Medulla oblongata (tissue), 1 donor: ENCODE data around the gene PLCB1.

Experiments used
- DNase-seq: peaks from one replicate; pipeline ENCODE4 v3.0.0-alpha.2; 2015; ENCODE audit errors: extremely low spot score

PLCB1 gene

GRCh38 chr20:8212286-8212685 is 80.2 kb downstream of the PLCB1 start:
- DNase-seq, result no peak

DNA sequence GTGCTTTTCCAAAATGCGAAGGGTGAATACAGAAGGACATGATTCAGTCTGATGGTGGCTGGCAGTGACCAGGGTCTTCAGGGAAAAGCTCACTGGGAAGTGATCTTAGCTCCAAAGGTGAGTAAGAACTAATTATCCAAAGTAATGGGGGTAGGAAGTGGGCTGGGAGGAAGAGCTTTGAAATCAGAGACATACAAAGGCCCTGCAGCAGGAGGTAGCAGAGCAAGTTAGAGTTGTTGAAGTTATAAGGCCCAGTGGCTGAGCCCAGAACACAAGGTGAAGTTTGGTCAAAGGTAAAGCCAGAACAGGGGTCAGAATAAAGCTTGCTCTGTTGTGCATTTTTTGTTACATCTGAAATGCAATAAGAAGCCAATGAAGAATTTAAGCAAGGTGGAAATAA is 81.2 kb downstream of the PLCB1 start:
- no peak for DNase-seq

DNA sequence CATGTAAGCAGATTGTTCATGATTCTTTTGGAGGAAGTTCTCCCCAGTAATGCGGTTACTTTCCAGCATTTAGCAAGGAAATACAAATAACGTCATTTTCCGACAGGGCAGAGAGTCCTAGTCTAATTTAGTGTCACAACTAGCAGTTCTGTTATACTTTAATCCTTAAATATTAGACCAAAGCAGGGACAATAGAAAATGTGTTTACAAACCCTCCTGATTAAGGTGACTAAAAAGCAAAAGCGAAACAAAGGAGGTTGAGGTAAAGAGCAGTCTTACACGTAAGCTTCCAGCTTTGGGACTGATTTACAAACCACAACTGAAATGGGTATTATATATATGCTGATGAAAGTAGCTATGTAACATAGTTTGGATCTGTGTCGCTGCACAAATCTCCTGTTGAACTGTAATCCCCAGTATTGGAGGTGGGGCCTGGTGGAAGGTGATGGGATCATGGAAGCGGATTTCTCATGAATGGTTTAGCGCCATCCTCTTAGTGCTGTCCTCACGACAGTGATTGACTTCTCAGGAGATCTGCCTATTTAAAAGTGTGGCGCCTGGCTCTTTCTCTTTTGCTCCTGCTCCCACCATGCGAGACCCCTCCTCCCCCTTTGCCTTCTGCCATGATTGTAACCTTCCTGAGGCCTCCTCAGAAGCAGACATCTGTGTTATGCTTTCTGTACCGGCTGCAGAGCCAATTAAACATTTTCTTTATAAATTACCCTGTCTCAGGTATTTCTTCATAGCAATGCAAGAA is 81.9 kb downstream of the PLCB1 start:
- no peak for DNase-seq

- DNase-seq, result peak; percentile 25
Observed at GRCh38 chr20:8215361-8215781, 83.3 kb downstream of the PLCB1 start.

DNA sequence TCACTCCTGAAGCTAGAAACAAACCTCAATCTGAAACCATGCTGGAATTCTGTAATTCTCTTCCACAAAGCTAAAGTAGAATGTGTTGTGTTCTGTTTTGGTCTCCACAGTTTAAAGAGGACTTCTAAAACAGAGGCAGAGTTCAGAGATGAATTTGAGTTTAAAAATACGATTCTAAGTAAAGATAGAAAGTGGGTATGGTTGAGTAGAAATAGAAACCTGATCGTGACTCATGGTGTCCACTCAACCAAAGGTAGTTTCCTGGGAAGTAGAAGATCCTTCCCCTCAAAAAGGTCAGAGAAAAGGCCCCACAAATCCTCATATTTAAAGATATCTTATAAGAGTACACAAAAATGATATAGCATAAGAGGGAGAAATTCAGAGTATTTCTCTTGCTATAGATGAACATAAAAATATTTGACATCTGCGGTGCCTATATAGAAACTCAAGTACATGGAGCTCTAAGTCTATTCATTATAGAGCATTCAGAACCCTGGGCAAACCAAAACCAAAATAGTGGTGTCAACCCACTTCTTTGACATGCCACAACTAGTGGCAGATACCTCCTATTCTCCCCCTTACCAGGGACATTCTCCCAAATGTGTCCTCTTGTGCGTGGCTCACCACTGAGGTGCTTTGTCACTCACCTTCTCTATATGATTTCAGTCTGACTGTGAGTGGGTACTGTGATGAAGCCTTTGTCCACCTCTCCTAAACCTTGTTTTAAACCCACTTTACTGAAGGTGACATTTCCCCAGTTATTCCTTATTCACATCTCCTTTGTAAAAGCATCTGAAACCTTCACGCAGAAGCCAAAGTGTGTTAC is 84.5 kb downstream of the PLCB1 start:
- DNase-seq, result no peak

GRCh38 chr20:8218861-8219260 is 86.8 kb downstream of the PLCB1 start:
- DNase-seq, result no peak

GRCh38 chr20:8219403-8219802 is 87.3 kb downstream of the PLCB1 start:
- no peak for DNase-seq

DNA sequence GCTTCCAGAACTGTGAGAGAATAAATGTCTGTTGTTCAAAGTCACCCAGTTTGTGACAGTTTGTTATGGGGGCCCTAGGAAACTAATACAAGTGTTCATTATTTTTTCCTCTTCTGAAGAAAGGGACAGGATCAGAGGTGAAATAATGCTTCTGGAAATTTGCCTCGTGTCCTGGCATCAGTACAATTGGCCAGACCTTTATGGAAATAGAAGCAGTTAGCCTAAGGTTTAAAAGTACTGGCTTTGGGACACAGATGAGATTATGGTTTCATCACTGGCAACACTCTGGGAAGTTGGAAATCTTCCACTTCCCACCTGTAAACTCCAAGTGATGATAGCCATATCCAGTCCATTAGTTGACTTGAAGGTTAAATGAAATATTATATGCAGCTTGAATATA is 88.7 kb downstream of the PLCB1 start:
- DNase-seq, result no peak

- no peak for DNase-seq
Observed at GRCh38 chr20:8221887-8222419, 89.9 kb downstream of the PLCB1 start.

GRCh38 chr20:8223091-8223870 is 91.2 kb downstream of the PLCB1 start:
- DNase-seq, result no peak

DNA sequence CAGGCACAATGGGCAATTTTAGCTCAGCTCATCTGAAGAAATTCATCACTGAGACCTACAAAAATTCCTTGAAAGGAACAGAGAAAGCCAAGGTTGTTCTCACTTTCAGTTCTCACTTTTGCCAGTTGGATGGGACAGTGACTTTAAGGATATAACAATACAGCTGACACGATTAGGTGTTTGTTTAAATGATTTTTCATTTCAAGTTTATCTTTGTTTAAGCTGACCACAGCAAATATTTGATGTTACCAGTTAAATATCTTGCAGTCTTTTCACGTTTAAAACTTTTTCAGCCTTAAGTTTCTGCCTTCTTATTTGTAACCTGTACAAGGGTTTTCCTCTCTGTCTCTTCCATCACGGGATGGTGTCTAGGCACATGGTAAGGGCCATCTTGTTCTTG is 93.6 kb downstream of the PLCB1 start:
- DNase-seq, result no peak

- DNase-seq, result no peak
Observed at GRCh38 chr20:8226106-8226505, 94.0 kb downstream of the PLCB1 start.

DNA sequence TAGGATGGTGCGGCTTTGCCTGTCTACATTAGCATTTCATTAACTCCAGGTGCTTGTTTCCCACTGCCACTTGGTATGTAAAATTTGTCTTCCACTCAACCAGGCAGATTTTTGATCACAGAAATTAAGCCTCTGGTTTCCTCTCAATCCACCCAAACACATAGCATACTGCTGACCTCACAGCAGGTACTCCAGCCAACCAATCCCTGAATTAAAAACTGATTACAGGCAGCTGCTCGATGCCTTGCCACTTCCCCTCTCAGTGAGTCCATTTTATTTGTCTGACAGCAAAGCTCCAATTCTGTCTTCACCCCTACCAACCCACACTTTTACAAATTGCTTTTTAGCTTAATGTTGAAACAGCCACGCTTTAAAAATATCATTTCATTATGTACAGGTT is 95.2 kb downstream of the PLCB1 start:
- DNase-seq, result no peak

- no peak for DNase-seq
Observed at GRCh38 chr20:8228315-8228714, 96.2 kb downstream of the PLCB1 start.

DNA sequence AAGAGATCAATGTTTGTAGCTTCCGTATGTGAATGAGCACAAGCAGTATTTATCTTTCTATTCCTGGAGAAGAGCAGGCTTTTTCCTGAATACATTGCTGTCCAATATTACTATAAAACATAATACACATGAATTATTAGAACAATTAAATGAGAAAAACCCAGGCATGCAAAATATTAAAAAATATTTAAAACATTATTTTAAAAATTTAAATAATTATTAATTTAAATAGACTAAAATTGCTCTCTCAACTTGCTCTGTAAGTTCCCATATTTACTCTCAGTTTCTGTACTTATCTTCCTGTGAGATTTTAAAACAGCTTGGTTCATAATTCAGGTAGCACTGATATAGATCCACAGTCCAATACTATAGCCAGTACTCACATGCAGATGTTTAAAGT is 97.0 kb downstream of the PLCB1 start:
- no peak for DNase-seq

DNA sequence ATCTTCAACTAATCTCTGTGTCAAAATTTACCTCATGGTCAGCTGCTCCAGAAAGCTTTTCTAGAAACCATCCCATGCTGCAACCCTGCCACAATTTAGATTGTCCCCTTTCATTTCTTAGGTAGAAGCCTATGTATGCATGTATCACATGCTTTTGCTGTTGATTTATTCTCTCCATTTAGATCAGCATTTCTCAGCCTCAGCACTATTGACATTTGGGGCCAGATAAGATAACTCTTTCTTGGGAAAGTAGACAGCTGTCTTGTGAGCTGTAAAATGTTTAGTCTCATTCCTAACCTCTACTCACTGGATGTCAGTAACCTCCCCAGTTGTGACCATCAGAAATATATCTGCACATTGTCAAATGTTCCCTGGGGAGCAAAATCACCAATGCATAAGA is 99.0 kb downstream of the PLCB1 start:
- no peak for DNase-seq

DNA sequence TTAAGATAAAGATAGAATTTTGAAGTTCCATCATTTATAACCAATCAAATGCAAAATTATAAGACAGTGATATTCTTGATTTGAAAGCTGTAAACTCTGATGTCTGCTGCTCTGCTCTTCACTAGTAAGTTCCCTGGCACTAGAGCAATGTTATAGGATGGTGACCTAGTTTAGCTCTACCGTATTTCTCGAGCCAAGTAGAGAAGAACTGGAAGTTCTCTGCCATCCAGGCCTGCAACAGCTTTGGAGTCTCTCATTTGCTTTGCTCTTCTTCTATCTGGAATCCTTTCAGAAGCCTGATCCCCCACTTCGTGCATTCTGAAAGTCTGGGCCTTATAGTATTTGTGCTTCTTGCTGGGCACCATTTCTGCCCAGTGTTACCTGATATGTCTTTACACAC is 100.3 kb downstream of the PLCB1 start:
- DNase-seq, result no peak

- no peak for DNase-seq
Observed at GRCh38 chr20:8234580-8234979, 102.5 kb downstream of the PLCB1 start.

DNA sequence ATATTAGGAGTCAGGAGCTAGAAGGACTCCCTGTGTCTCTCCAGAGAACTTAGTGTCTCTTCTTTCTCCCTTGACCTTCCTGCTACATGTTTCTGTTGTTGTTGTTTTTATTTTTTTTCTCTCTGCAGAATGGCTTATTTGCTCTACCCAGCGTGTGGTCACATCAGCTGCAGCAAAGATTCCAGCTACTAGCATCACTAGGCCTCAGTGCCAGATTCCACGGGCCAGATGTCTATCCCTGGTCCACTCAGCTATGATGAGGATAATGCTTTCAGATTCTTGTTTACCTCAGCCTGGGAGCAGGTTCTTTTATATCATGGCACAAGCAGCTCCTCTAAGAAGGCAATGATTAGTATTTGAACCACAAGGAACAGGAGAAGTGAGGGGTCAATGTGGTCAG is 110.0 kb downstream of the PLCB1 start:
- no peak for DNase-seq

DNA sequence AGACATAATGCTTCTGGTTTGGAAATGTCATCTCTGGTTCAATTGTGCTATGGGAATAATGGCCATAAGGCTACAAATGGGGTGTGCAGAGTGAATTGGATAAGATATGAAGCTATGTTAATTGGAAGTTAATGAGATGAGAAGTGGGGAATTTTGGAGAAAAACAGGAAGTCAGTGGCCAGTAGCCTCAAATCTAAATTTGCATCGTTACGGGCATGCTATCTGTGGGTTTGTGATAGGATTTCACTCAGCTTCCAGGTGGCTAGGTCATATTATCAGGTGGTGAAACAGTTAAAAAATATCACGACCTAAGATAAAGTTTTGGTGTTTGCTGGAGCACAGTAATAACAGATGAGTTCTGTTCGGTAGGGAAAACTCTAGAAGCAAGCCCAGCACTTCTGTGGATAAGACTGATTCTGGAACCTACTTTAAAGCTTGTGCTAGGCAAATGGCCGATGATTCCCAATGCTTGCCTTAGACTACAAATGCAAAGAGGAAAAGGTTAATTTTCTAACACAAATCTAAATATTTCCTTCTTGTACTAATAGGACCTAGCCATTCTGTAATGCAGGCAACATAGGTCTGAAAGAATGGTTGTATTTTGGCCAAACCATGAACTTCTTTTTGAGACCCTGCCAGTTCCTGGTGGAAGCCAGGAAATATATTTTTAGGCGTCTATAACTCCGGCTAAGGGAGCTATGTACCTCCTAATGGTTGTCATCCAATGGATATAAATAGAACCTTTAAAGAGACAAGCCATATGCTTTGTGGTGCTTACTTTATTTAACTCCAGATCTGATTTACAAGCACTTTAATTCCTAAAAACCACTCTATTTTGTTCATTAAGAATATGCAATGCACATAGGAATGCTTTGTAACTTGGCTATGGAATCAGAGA is 111.0 kb downstream of the PLCB1 start:
- DNase-seq, result no peak

DNA sequence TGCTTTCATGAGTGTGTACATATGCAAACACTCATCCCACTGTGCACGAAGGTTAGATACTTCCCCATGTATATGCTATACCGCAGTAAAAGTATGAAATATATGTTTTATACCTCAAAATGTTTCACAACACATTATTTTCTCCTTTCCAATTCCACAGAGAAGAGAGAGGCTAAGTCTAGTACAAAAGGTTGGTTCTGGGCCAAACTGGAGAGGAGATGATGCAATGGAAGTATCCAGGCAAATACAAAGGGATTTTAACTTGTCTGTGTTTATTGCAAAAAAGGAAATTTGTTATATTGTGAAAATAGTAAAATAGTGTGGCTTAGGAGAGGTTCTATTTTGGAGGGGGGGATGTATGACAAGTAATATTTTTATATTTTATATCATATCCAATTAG is 112.6 kb downstream of the PLCB1 start:
- DNase-seq, result peak; percentile 66
